IPS DF 4.7 (cell line): ENCODE results near the gene IMMP2L.
"Not testable (repeated sequence)": the region's sequence is repeated elsewhere in the genome, so short reads cannot be mapped to it uniquely, and the experiment has no call there.

Experiments used
- DNase-seq: peaks from one replicate; pipeline ENCODE4 v3.0.0-alpha.2; 2013; ENCODE audit warnings: low spot score; ENCODE audit errors: extremely low read depth

The IMMP2L gene

GRCh38 chr7:111339006-111339405, 223.3 kb downstream of the IMMP2L start:
- no peak for DNase-seq

- DNase-seq, result no peak
Measured at GRCh38 chr7:111333010-111333409, 229.3 kb downstream of the IMMP2L start.

GRCh38 chr7:111330235-111330523, 232.1 kb downstream of the IMMP2L start:
- DNase-seq, result no peak

- DNase-seq, result no peak
Measured at GRCh38 chr7:111329367-111330234, 232.7 kb downstream of the IMMP2L start.

- no peak for DNase-seq
Measured at GRCh38 chr7:111328487-111328886, 233.8 kb downstream of the IMMP2L start.

- no peak for DNase-seq
Measured at GRCh38 chr7:111324776-111325175, 237.5 kb downstream of the IMMP2L start.

- DNase-seq, result no peak
Measured at GRCh38 chr7:111324228-111324627, 238.1 kb downstream of the IMMP2L start.

GRCh38 chr7:111323670-111324069, 238.6 kb downstream of the IMMP2L start:
- DNase-seq, result not testable (repeated sequence)

- DNase-seq, result no peak
Measured at GRCh38 chr7:111320133-111320532, 242.2 kb downstream of the IMMP2L start.

- DNase-seq, result no peak
Measured at GRCh38 chr7:111312966-111313365, 249.3 kb downstream of the IMMP2L start.

GRCh38 chr7:111308691-111309090, 253.6 kb downstream of the IMMP2L start:
- DNase-seq, result no peak

- no peak for DNase-seq
Measured at GRCh38 chr7:111301891-111302290, 260.4 kb downstream of the IMMP2L start.

GRCh38 chr7:111294494-111294893, 267.8 kb downstream of the IMMP2L start:
- DNase-seq, result no peak

GRCh38 chr7:111292026-111292470, 270.2 kb downstream of the IMMP2L start:
- no peak for DNase-seq

- no peak for DNase-seq
Measured at GRCh38 chr7:111290982-111291381, 271.3 kb downstream of the IMMP2L start.

GRCh38 chr7:111290419-111290818, 271.9 kb downstream of the IMMP2L start:
- DNase-seq, result no peak

- not testable (repeated sequence) for DNase-seq
Measured at GRCh38 chr7:111288441-111288840, 273.9 kb downstream of the IMMP2L start.

GRCh38 chr7:111282626-111283025, 279.7 kb downstream of the IMMP2L start:
- no peak for DNase-seq

GRCh38 chr7:111274857-111275256, 287.4 kb downstream of the IMMP2L start:
- DNase-seq, result no peak

GRCh38 chr7:111272092-111272491, 290.2 kb downstream of the IMMP2L start:
- no peak for DNase-seq

- DNase-seq, result not testable (repeated sequence)
Measured at GRCh38 chr7:111270794-111271193, 291.5 kb downstream of the IMMP2L start.

GRCh38 chr7:111268941-111269340, 293.4 kb downstream of the IMMP2L start:
- no peak for DNase-seq

GRCh38 chr7:111266613-111267012, 295.7 kb downstream of the IMMP2L start:
- DNase-seq, result no peak
